Subcutaneous adipose tissue (tissue), 4 donors: ENCODE data around the gene PLEKHF1. TPM values are rescaled to one million over a fixed set of nuclear protein-coding genes. Genes with fewer than 3 reads are reported as not detected.

ENCODE experiments used
- CTCF ChIP-seq: fragments of 450-650 bp; IDR thresholded peaks from one replicate; pipeline ENCODE4 v1.5.1; 2016; ENCODE audit warnings: low read depth, mild to moderate bottlenecking, control low read depth, antibody characterized with exemption, moderate library complexity
- total RNA-seq, 4 donors: library from RNA; depleted of rRNA; stranded (reverse); fragments of >200 nt; gene quantifications; one replicate each; pipeline ENCODE4 v1.1.0, GENCODE V29; 2016

Gene PLEKHF1
- total RNA-seq, 4 donors from 2014 or later: 18.1 to 51.6 (median 34.9) TPM

GRCh38 chr19:29711584-29712132 lies 46.4 kb downstream of the PLEKHF1 start:
- no peak for TF ChIP-seq CTCF

GRCh38 chr19:29712744-29713516 lies 47.7 kb downstream of the PLEKHF1 start:
- TF ChIP-seq CTCF: no peak

- TF ChIP-seq CTCF: no peak
Measured at GRCh38 chr19:29714371-29714952, 49.2 kb downstream of the PLEKHF1 start.

DNA sequence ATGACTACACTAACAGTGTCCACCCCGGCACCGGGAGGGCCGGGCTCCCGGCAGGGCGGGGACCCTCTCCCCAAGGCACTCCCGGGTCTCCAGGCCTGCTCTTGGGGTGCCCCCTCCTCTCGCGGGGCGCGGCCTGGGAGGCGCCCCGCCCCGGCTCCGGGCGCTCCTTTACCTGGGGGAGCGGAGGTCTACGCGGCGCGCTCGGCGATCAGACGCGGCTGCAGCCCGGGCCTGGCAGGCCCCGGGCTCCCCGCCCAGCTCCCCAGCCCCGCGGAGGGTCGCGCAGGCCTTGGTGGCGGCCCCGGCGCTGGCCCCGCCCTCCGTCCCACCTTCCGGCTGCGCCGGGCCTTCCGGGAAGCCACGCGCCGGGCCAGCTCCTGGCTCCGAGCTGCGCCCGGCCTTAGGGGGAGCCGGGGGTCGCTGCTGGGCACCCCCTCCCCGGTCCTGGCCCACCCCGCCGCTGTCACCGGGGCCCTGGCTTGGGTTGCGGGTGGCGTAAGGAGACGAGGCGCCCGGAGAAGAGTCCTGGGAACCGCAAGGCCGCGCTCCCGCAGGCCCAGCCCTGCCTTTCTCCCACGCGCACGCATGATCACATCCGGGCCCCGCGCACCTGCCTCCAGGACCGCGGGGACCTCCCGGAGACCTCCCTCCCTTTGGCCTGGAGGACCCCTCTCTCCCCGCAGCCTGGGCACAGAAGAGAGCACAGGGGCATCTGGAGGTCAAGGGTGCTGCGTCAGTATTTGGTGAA lies 49.9 kb downstream of the PLEKHF1 start, which contains the start of gene C19orf12:
Gene C19orf12 (minus strand): TSS at position 309 of the 748 bp plus-strand sequence. CDS start 6,848 bp downstream, outside the sequence.
- TF ChIP-seq CTCF: no peak

- TF ChIP-seq CTCF: no peak
Measured at GRCh38 chr19:29715701-29716581, 50.7 kb downstream of the PLEKHF1 start.

DNA sequence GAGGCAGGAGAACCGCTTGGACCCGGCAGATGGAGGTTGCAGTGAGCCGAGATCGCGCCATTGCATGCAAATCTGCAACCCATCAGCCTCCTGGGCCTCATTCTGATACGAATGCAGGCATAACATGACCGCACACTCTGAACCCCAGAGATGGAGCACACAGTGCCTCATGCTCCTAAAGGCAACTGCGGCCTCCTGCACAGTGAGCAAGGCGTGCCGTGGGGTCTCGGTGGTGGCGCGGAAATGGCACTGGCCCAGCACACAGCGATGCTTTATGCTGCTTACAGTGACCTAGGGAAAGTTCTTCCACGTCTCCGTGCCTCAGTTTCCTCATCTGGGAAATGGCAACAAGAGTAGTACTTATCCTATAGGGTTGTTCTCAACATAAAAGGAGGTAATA lies 51.8 kb downstream of the PLEKHF1 start:
- TF ChIP-seq CTCF: no peak
